A673 (cell line): ENCODE data around the gene ARHGAP44. TPM values are rescaled to one million over a fixed set of nuclear protein-coding genes. Genes with fewer than 3 reads are reported as not detected.

Experiments
- BruUV-seq: library from RNA; stranded (reverse); fragments of 400-500 nt; replicated peaks from 2 replicates; lab custom pipeline; 2021; lab: Mats Ljungman, UMichigan
- CTCF ChIA-PET: fragments of 300-600 bp; sonication (Branson Sonifier 250); formaldehyde crosslinking; loops from one replicate; lab custom pipeline; 2022; ENCODE audit warnings: antibody characterized with exemption; lab: Charles Lee
- POLR2A ChIA-PET: fragments of 300-600 bp; sonication (Branson Sonifier 250); formaldehyde crosslinking; loops from one replicate; lab custom pipeline; 2022; ENCODE audit warnings: antibody characterized with exemption; ENCODE audit not compliant: low non-redundant PET; lab: Charles Lee
- DNase-seq: peaks from one replicate; pipeline ENCODE4 v3.0.0-alpha.2; 2015; ENCODE audit warnings: low spot score
- H3K27ac ChIP-seq: fragments of 200-600 bp; sonication (generic); 2 replicates; pipeline ENCODE4 v1.5.1; 2016; ENCODE audit warnings: mixed run types, low read depth, mild to moderate bottlenecking, mixed read lengths, antibody characterized with exemption, low read length; ENCODE audit not compliant: poor library complexity, severe bottlenecking
- H3K27me3 ChIP-seq: fragments of 200-600 bp; sonication (generic); replicated peaks from 2 replicates; pipeline ENCODE4 v1.6.1; 2017; ENCODE audit warnings: mixed run types, low read depth, mild to moderate bottlenecking, mixed read lengths, antibody characterized with exemption, low read length; ENCODE audit not compliant: insufficient read depth, poor library complexity
- H3K36me3 ChIP-seq: fragments of 200-600 bp; sonication (generic); 2 replicates; pipeline ENCODE4 v1.6.1; 2016; ENCODE audit warnings: mixed run types, mild to moderate bottlenecking, mixed read lengths, antibody characterized with exemption, low read length; ENCODE audit not compliant: insufficient read depth, poor library complexity, severe bottlenecking
- H3K4me1 ChIP-seq: fragments of 200-600 bp; sonication (generic); 2 replicates; pipeline ENCODE4 v1.6.1; 2017; ENCODE audit warnings: mixed run types, mild to moderate bottlenecking, mixed read lengths, antibody characterized with exemption, low read length; ENCODE audit not compliant: insufficient read depth, poor library complexity, severe bottlenecking
- H3K4me3 ChIP-seq: fragments of 200-600 bp; sonication (generic); 2 replicates; pipeline ENCODE4 v1.5.1; 2016; ENCODE audit warnings: low read depth, mixed run types, mild to moderate bottlenecking, mixed read lengths, low read length; ENCODE audit not compliant: poor library complexity, severe bottlenecking
- H3K9me3 ChIP-seq: fragments of 200-600 bp; sonication (generic); 2 replicates; pipeline ENCODE4 v1.6.1; 2016; ENCODE audit warnings: mixed run types, low read depth, mild to moderate bottlenecking, mixed read lengths, antibody characterized with exemption, low read length; ENCODE audit not compliant: poor library complexity, severe bottlenecking
- EZH2 ChIP-seq: fragments of 200-600 bp; sonication (generic); IDR thresholded peaks from 2 replicates; pipeline ENCODE4 v1.6.1; 2017; ENCODE audit warnings: borderline replicate concordance, low read depth, mild to moderate bottlenecking, mixed read lengths, antibody characterized with exemption, low read length; ENCODE audit not compliant: poor library complexity, severe bottlenecking
- intact Hi-C: fragments of 100-400 bp; cut with micrococcal nuclease; formaldehyde crosslinking; loops from one replicate; pipeline ENCODE4 v1.10.0; 2022; ENCODE audit not compliant: unreplicated experiment
- total RNA-seq: library from RNA; stranded (reverse); gene quantifications from 2 replicates; pipeline ENCODE4 v1.2.3, GENCODE V29; 2021
- TF ChIP-seq, protein P1 (sequence below): fragments of 300-800, 200-600 bp; sonication (generic); conservative IDR thresholded peaks from 2 replicates; pipeline ENCODE4 v1.5.1; 2017; ENCODE audit warnings: low read depth, mild to moderate bottlenecking, antibody characterized with exemption, low read length, moderate library complexity, mixed read lengths

ARHGAP44 gene
- total RNA-seq, 1 experiment from 2014 or later = 0.49 TPM

DNA sequence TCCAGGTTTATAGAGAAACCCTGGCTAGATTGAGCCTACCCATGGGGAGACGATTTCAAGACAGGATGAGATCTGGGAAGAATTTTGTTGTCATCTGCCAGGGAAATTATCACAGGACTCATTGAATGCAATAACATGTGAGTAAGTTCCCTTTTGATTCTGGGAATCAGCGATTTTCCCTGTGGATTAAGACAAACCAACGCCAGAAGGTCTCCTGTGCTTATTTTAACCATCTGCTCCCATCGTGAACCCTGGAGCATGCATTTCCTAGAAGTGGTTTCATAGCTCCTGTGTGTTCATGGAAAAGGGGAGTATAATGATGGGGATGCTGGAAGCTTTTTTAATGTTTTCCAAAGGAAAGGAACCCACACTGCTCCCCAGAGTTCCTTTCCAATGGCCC, 21.0 kb upstream of the ARHGAP44 start:
- H3K36me3 ChIP-seq = no peaks in the 10 kb centered on the region
- intact Hi-C loops = no loop called here
- H3K9me3 ChIP-seq = no peaks in the 10 kb centered on the region
- TF ChIP-seq, protein P1, sequence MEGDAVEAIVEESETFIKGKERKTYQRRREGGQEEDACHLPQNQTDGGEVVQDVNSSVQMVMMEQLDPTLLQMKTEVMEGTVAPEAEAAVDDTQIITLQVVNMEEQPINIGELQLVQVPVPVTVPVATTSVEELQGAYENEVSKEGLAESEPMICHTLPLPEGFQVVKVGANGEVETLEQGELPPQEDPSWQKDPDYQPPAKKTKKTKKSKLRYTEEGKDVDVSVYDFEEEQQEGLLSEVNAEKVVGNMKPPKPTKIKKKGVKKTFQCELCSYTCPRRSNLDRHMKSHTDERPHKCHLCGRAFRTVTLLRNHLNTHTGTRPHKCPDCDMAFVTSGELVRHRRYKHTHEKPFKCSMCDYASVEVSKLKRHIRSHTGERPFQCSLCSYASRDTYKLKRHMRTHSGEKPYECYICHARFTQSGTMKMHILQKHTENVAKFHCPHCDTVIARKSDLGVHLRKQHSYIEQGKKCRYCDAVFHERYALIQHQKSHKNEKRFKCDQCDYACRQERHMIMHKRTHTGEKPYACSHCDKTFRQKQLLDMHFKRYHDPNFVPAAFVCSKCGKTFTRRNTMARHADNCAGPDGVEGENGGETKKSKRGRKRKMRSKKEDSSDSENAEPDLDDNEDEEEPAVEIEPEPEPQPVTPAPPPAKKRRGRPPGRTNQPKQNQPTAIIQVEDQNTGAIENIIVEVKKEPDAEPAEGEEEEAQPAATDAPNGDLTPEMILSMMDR = no peak
- no peak for TF ChIP-seq EZH2
- CTCF ChIA-PET = no interaction called here
- peaks cover 19% of the 10 kb centered on the region for H3K27me3 ChIP-seq
- H3K4me1 ChIP-seq = no peaks in the 10 kb centered on the region
- BruUV-seq = no TSS peak
- POLR2A ChIA-PET = no interaction called here
- H3K27ac ChIP-seq = no peak overlapping the region
- DNase-seq = no peak
- H3K4me3 ChIP-seq = no peak overlapping the region

DNA sequence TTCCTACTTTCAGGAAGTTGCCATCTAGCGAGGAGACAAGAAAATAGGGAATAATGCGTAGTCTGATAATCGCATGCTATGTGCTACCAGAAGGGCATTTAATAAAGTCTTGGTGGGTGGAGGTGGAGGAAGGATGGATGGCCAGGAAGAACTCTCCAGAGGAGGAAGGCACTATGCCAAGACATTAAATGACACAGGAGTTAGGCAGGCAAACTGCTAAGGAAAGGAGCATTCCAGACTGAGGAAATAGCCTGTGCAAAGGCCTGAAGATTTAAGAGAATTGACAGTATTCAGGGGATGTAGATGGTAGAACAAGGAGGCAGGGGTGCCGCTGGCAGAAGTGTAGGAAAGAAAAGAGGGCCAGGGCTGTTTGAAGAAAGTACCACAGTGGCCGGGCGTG, 19.3 kb upstream of the ARHGAP44 start:
- TF ChIP-seq, protein P1 = no peak
- TF ChIP-seq EZH2 = no peak
- Histone ChIP-seq H3K4me3 (no peak overlapping the region), H3K4me1 (no peaks in the 10 kb centered on the region), H3K27ac (no peak overlapping the region), H3K9me3 (no peaks in the 10 kb centered on the region), H3K36me3 (no peaks in the 10 kb centered on the region), H3K27me3 (peaks cover 15% of the 10 kb centered on the region)
- POLR2A ChIA-PET = no interaction called here
- no TSS peak for BruUV-seq
- intact Hi-C loops = no loop called here
- DNase-seq = no peak
- CTCF ChIA-PET = no interaction called here

DNA sequence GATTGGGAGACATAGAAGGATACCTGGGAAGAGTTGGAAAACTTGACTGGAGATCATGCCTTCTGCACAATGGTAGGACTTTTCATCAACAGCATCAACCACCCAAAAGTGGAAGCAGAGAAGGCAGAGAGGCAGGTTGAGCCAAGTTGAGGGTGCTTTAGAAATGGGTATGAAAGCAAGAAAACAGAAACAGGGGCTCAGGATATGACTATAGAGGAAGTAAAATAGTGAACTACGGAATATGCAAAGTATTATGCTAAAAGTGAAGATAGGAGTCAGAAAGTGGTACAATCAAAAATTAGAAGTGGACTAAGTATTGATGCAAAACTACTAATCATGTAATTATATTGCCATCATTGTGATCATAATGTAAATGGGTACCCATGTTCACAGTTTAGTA, 16.1 kb upstream of the ARHGAP44 start:
- TF ChIP-seq, protein P1 = no peak
- TF ChIP-seq EZH2 = no peak
- Histone ChIP-seq H3K4me3 (no peak overlapping the region), H3K36me3 (no peaks in the 10 kb centered on the region), H3K4me1 (no peaks in the 10 kb centered on the region), H3K27me3 (no peaks in the 10 kb centered on the region), H3K9me3 (no peaks in the 10 kb centered on the region), H3K27ac (no peak overlapping the region)
- no TSS peak for BruUV-seq
- ChIA-PET POLR2A (no interaction called here), CTCF (no interaction called here)
- intact Hi-C loops = no loop called here
- no peak for DNase-seq
